NCI-H146 treated with DMSO at 0.1 percent for 48 hours (cell line): ENCODE results near the gene PDXDC1.
"Not testable (repeated sequence)": the region's sequence is repeated elsewhere in the genome, so short reads cannot be mapped to it uniquely, and the experiment has no call there.

Experiments used
- DNase-seq: peaks from one replicate; lab custom pipeline; 2025; ENCODE audit not compliant: unreplicated experiment; lab: John Stamatoyannopoulos, UW

Gene PDXDC1

GRCh38 chr16:15154650-15155562, 180.1 kb downstream of the PDXDC1 start:
- DNase-seq = peak; percentile 69

- not testable (repeated sequence) for DNase-seq
Observed at GRCh38 chr16:15157644-15158043, 182.8 kb downstream of the PDXDC1 start.

GRCh38 chr16:15159671-15160070, 184.8 kb downstream of the PDXDC1 start:
- DNase-seq = not testable (repeated sequence)

- DNase-seq = not testable (repeated sequence)
Observed at GRCh38 chr16:15160571-15160970, 185.7 kb downstream of the PDXDC1 start.

GRCh38 chr16:15163055-15163454, 188.2 kb downstream of the PDXDC1 start:
- DNase-seq = not testable (repeated sequence)

GRCh38 chr16:15166177-15166576, 191.4 kb downstream of the PDXDC1 start:
- not testable (repeated sequence) for DNase-seq

GRCh38 chr16:15168303-15168702, 193.5 kb downstream of the PDXDC1 start:
- not testable (repeated sequence) for DNase-seq

GRCh38 chr16:15168953-15169652, 194.3 kb downstream of the PDXDC1 start:
- DNase-seq = not testable (repeated sequence)

- DNase-seq = not testable (repeated sequence)
Observed at GRCh38 chr16:15179909-15180308, 205.1 kb downstream of the PDXDC1 start.

- DNase-seq = not testable (repeated sequence)
Observed at GRCh38 chr16:15180946-15181345, 206.1 kb downstream of the PDXDC1 start.

- not testable (repeated sequence) for DNase-seq
Observed at GRCh38 chr16:15184000-15184399, 209.2 kb downstream of the PDXDC1 start.
